Spleen (tissue), 11 donors: Measurements from ENCODE around the gene ANXA2. TPM values are rescaled to one million over a fixed set of nuclear protein-coding genes. Genes with fewer than 3 reads are reported as not detected.

Experiments used
- DNase-seq: peaks from one replicate; pipeline ENCODE4 v3.0.0-alpha.2; 2020
- H3K27ac ChIP-seq, 8 donors: fragments of 200-600 bp; sonication (generic) in 7 of 8; 1 replicate in 4 of 8; 2 replicates in 4 of 8; pipeline versions ENCODE4 v1.5.0 to v1.8.0; 2016 to 2021; ENCODE audit warnings: inconsistent platforms in 4 of 8, mild to moderate bottlenecking in 4 of 8, moderate library complexity in 1 of 8
- H3K27me3 ChIP-seq, 7 donors: fragments of 200-600 bp; sonication (generic) in 6 of 7; replicated peaks in 1 of 7; 1 replicate in 4 of 7; 2 replicates in 3 of 7; pipeline versions ENCODE4 v1.5.0 to v1.8.0; 2016 to 2021; ENCODE audit warnings: inconsistent platforms in 3 of 7, mild to moderate bottlenecking in 1 of 7
- H3K36me3 ChIP-seq, 6 donors: fragments of 200-600 bp; sonication (generic) in 5 of 6; 1 replicate in 4 of 6; 2 replicates in 2 of 6; pipeline versions ENCODE4 v1.5.0 to v1.8.0; 2016 to 2021; ENCODE audit warnings: inconsistent platforms in 2 of 6
- H3K4me1 ChIP-seq, 6 donors: fragments of 200-600 bp; sonication (generic) in 5 of 6; 1 replicate in 3 of 6; 2 replicates in 3 of 6; pipeline versions ENCODE4 v1.5.0 to v1.8.0; 2016 to 2021; ENCODE audit warnings: inconsistent platforms in 3 of 6
- H3K4me3 ChIP-seq, 8 donors: fragments of 200-600 bp; sonication (generic) in 7 of 8; 1 replicate in 4 of 8; 2 replicates in 4 of 8; pipeline versions ENCODE4 v1.5.0 to v1.8.0; 2016 to 2021; ENCODE audit warnings: inconsistent platforms in 4 of 8, mild to moderate bottlenecking in 4 of 8, moderate library complexity in 2 of 8
- H3K9me3 ChIP-seq, 8 donors: fragments of 200-600 bp; sonication (generic) in 7 of 8; 1 replicate in 4 of 8; 2 replicates in 4 of 8; pipeline versions ENCODE4 v1.5.0 to v1.8.0; 2016 to 2021; ENCODE audit warnings: inconsistent platforms in 4 of 8
- POLR2A ChIP-seq, 3 donors: fragments of 450-650 bp; IDR thresholded peaks; one replicate each; pipeline ENCODE4 v1.5.1; 2017; ENCODE audit warnings: antibody characterized with exemption in 3 of 3, mild to moderate bottlenecking in 1 of 3
- POLR2AphosphoS5 ChIP-seq, 3 donors: sonication (generic); formaldehyde crosslinking; IDR thresholded peaks; one replicate each; pipeline ENCODE4 v1.5.1; 2017; ENCODE audit warnings: antibody characterized with exemption in 3 of 3
- WGBS, 5 donors: extraction: QIAGEN DNeasy Blood & Tissue Kit in 3 of 5; methylation state at CpG; one replicate each; pipeline versions ENCODE4 v1.1.5 to v1.1.7; 2013 to 2018; 5-methylcytosine and 5-hydroxymethylcytosine counted together
- intact Hi-C: fragments of 100-400 bp; cut with DNase I; formaldehyde crosslinking; loops from one replicate; pipeline ENCODE4 v1.15.0; 2023; ENCODE audit warnings: low total_unique reads
- polyA plus RNA-seq, 3 donors: library from polyadenylated mRNA; stranded (reverse); fragments of 200-250 nt; gene quantifications; one replicate each; pipeline ENCODE4 v1.2.1, GENCODE V29; 2013
- total RNA-seq, 7 donors: library from RNA; depleted of rRNA in 3 of 7; stranded (reverse); fragments of >200 nt in 3 of 7; fragmentation: NEBNext Ultra II Directional in 4 of 7; extraction: Animal tissue kit (Norgen Biotek cat#: 25700) in 4 of 7; gene quantifications; one replicate each; pipeline versions ENCODE4 v1.1.0 to v1.2.1, GENCODE V29; 2016 to 2021
- TF ChIP-seq, protein P1 (sequence below), 11 experiments: fragments of 200-600 bp in 7 of 11; fragments of 450-650 bp in 4 of 11; sonication (generic) in 4 of 11; IDR thresholded peaks in 8 of 11; conservative IDR thresholded peaks in 3 of 11; 1 replicate in 7 of 11; 2 replicates in 4 of 11; pipeline versions ENCODE4 v1.4.0 to v1.8.0; 2016 to 2021; ENCODE audit warnings: antibody characterized with exemption in 11 of 11, inconsistent platforms in 4 of 11, mild to moderate bottlenecking in 1 of 11
- donor health status: healthy with polysubstance abuse.
- donor health status: DM: no; HTN: no; CAD: no; lungs with moderate emphysema.
- donor health status: DM: no; HTN: no; CAD: no.
- donor health status: Bipolar disorder and iron deficiency.
- donor health status: healthy.
- donor health status: DM: no; HTN: no; CAD: no.
- donor health status: DM: yes; HTN: yes; CAD: no.

ANXA2 gene
- total and polyA plus RNA-seq, 10 donors, result 163 to 437 (median 337) TPM

DNA sequence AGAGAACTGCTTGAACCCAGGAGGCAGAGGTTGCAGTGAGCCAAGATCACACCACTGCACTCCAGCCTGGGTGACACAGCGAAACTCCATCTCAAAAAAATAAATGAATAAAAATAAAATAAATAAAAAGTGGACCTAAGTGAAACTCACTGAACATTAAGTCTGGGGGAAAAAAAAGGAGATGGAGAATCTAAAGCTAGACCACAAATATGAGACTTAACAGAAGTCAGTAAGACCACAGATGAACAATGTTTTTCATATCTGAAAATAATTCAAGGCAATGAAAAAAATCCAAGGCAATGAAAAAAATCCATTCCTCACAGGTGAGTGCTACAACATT is 18.6 kb downstream of the ANXA2 start:
- Histone ChIP-seq H3K4me1 (peaks cover 0 to 54% (median 7%) of the 10 kb centered on the region in 6 donors), H3K27me3 (no peaks in the 10 kb centered on the region), H3K4me3 (no peak overlapping the region), H3K9me3 (no peaks in the 10 kb centered on the region), H3K36me3 (peaks cover 0 to 100% (median 28%) of the 10 kb centered on the region in 6 donors), H3K27ac (no peak overlapping the region)
- intact Hi-C loops, result no loop called here
- 95 to 100% (median 100%) methylated on average over 1 of the region's 1 CpG for WGBS, 5 donors
- TF ChIP-seq POLR2A (IDR thresholded peaks at IDR 0.05) (no peak), POLR2AphosphoS5 (IDR thresholded peaks at IDR 0.05) (no peak)
- TF ChIP-seq, protein P1, sequence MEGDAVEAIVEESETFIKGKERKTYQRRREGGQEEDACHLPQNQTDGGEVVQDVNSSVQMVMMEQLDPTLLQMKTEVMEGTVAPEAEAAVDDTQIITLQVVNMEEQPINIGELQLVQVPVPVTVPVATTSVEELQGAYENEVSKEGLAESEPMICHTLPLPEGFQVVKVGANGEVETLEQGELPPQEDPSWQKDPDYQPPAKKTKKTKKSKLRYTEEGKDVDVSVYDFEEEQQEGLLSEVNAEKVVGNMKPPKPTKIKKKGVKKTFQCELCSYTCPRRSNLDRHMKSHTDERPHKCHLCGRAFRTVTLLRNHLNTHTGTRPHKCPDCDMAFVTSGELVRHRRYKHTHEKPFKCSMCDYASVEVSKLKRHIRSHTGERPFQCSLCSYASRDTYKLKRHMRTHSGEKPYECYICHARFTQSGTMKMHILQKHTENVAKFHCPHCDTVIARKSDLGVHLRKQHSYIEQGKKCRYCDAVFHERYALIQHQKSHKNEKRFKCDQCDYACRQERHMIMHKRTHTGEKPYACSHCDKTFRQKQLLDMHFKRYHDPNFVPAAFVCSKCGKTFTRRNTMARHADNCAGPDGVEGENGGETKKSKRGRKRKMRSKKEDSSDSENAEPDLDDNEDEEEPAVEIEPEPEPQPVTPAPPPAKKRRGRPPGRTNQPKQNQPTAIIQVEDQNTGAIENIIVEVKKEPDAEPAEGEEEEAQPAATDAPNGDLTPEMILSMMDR (IDR thresholded peaks at IDR 0.05 in 8 of 11, conservative IDR thresholded peaks at IDR 0.05 in 3 of 11), result no peak
- DNase-seq, result no peak

DNA sequence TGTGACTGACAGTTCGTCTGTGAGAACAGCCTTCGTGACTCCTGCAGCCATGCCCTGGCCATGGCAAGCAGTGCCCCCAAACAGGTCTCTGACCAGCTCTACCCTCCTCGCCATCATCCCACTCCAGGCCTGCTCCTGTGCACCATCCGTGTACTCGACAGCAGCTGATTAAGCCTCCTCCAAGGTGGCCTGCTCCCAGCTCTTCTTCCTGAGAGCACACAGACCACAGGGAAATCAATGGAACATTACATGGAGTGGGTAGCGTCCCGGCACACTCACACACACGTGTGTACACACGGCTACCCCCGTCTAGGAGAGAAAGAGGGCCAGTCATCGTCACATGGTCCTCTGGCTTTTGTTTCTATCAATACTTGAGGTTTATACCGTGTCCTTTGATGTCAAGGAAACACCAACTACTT is 21.1 kb downstream of the ANXA2 start:
- intact Hi-C loops, result no loop called here
- DNase-seq, result no peak
- Histone ChIP-seq H3K27ac (peak overlapping the region in 1 of 8 donors; percentile 10), H3K27me3 (no peaks in the 10 kb centered on the region), H3K9me3 (no peaks in the 10 kb centered on the region), H3K4me3 (no peak overlapping the region), H3K4me1 (peaks cover 0 to 59% (median 12%) of the 10 kb centered on the region in 6 donors), H3K36me3 (peaks cover 0 to 97% (median 26%) of the 10 kb centered on the region in 6 donors)
- TF ChIP-seq POLR2AphosphoS5 (IDR thresholded peaks at IDR 0.05), result peak in 2 of 3 donors; percentile 9 to 20
- TF ChIP-seq POLR2A (IDR thresholded peaks at IDR 0.05), result no peak
- 77 to 93% (median 90%) methylated on average over 9 to 12 of the region's 12 CpGs for WGBS, 5 donors

DNA sequence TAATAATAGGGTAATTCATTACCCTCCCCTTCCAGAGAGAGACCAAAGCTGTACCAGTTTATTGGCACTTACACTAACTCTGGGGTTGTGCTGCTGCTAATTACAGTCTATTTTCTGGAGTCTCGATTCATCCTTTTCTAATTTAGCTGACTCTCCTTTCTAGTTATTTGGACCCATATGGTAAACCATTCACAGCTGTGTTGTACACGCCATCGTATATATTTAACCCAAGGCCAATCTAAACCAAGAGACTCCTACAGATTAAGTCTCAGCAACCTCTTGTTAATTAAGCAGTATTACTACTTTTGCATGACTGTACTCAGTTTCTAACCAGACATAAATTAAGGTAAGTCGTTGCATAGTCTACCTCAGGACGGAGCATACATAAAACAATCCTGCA is 22.5 kb downstream of the ANXA2 start:
- H3K36me3 ChIP-seq, result peaks cover 0 to 97% (median 26%) of the 10 kb centered on the region in 6 donors
- WGBS, 5 donors, result 87 to 95% (median 90%) methylated on average over 5 of the region's 5 CpGs
- intact Hi-C loops, result no loop called here
- H3K27me3 ChIP-seq, result no peaks in the 10 kb centered on the region
- H3K27ac ChIP-seq, result no peak overlapping the region
- peaks cover 0 to 61% (median 13%) of the 10 kb centered on the region in 6 donors for H3K4me1 ChIP-seq
- no peak for DNase-seq
- H3K4me3 ChIP-seq, result no peak overlapping the region
- TF ChIP-seq, protein P1 (IDR thresholded peaks at IDR 0.05 in 8 of 11, conservative IDR thresholded peaks at IDR 0.05 in 3 of 11), result no peak
- TF ChIP-seq POLR2AphosphoS5 (IDR thresholded peaks at IDR 0.05), result no peak
- no peak for TF ChIP-seq POLR2A (IDR thresholded peaks at IDR 0.05)
- H3K9me3 ChIP-seq, result no peaks in the 10 kb centered on the region

DNA sequence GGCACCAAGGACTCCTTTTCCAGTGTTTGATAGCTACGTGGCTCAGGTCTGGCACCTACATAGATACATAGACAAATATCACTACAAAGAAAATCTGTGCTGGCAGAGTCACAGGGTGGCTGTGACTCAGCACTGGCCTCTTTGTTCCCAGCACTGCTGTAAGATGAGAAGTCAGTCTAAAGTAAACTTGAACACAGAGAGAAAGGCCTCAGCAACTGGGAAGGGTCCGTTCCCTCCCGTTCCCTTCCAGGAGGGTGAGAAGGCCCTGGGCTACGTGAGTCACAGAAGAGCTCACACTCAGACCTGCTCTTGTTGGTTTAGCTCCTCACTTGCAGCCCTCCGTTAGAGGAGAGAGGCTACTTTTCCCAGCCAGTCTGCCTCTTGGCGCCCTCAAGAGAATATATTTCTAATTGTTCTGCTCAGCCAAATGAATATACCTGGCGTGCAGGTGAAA is 23.1 kb downstream of the ANXA2 start:
- H3K27ac ChIP-seq, result peak overlapping the region in 2 of 8 donors; percentile 24 to 55
- no peaks in the 10 kb centered on the region for H3K9me3 ChIP-seq
- DNase-seq, result no peak
- intact Hi-C loops, result no loop called here
- H3K36me3 ChIP-seq, result peaks cover 0 to 97% (median 23%) of the 10 kb centered on the region in 6 donors
- H3K4me1 ChIP-seq, result peaks cover 0 to 61% (median 16%) of the 10 kb centered on the region in 6 donors
- H3K4me3 ChIP-seq, result no peak overlapping the region
- H3K27me3 ChIP-seq, result no peaks in the 10 kb centered on the region
- TF ChIP-seq POLR2AphosphoS5 (IDR thresholded peaks at IDR 0.05), result no peak
- 73 to 91% (median 89%) methylated on average over 7 of the region's 7 CpGs for WGBS, 5 donors

DNA sequence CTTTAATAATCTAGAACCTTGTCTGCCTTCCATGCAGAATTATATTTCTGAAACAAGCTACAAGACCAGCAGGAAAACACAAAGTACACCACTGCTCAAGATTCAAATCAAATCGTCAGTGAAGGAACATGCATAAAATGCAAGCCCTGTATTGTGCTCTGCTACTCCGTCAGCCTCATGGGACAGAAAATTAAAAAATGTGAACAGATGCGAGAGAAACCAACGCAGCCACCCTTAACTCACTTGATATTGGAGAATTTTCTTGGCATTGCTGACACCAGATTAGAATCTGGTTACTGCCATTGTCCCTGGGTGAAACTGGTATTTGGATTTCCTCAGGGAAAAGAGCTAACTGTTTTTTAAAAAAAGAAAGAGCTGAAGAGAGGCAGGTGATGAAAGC is 23.6 kb downstream of the ANXA2 start:
- no peaks in the 10 kb centered on the region for H3K27me3 ChIP-seq
- peaks cover 0 to 97% (median 21%) of the 10 kb centered on the region in 6 donors for H3K36me3 ChIP-seq
- H3K4me1 ChIP-seq, result peaks cover 0 to 61% (median 18%) of the 10 kb centered on the region in 6 donors
- H3K27ac ChIP-seq, result peak overlapping the region in 2 of 8 donors; percentile 24 to 55
- no peak for DNase-seq
- no peak overlapping the region for H3K4me3 ChIP-seq
- 86 to 93% (median 90%) methylated on average over 4 of the region's 4 CpGs for WGBS, 5 donors
- intact Hi-C loops, result no loop called here
- no peaks in the 10 kb centered on the region for H3K9me3 ChIP-seq
- TF ChIP-seq, protein P1 (IDR thresholded peaks at IDR 0.05 in 8 of 11, conservative IDR thresholded peaks at IDR 0.05 in 3 of 11), result no peak
- TF ChIP-seq POLR2A (IDR thresholded peaks at IDR 0.05) (no peak), POLR2AphosphoS5 (IDR thresholded peaks at IDR 0.05) (no peak)
